Measurements from ENCODE around the gene TNFRSF13B. TPM values are rescaled to one million over a fixed set of nuclear protein-coding genes. Genes with fewer than 3 reads are reported as not detected.
"Not testable (repeated sequence)": the region's sequence is repeated elsewhere in the genome, so short reads cannot be mapped to it uniquely, and the experiment has no call there.

Gene TNFRSF13B
- total RNA-seq, 3 donors from 2014 or later = 0.38 to 1.4 (median 0.98) TPM

- no peaks in the 10 kb centered on the region for H3K36me3 ChIP-seq (ENCODE audit: low read depth)
- no peak overlapping the region for H3K4me3 ChIP-seq
- peaks cover 6% of the 10 kb centered on the region for H3K4me1 ChIP-seq (ENCODE audit: low read depth)
- ATAC-seq = no peak
- peak in 2 of 3 donors; percentile 21 to 44 for DNase-seq
- no peak for TF ChIP-seq CTCF (IDR thresholded peaks at IDR 0.05)
- no peaks in the 10 kb centered on the region for H3K9me3 ChIP-seq
- intact Hi-C loops (cut with DNase I, micrococcal nuclease) = loop anchor here in 1 of 2 donors (10.0 kb wide), 1 partner anchor 140 kb away; no protein-coding TSS in a partner anchor
These were observed 32.5 kb upstream of the TNFRSF13B start for GRCh38 chr17:17004251-17004996.

- H3K9me3 ChIP-seq; ATAC-seq; H3K4me1 ChIP-seq (ENCODE audit: low read depth); H3K36me3 ChIP-seq (ENCODE audit: low read depth); H3K4me3 ChIP-seq: not testable (repeated sequence)
- DNase-seq = peak in 1 of 3 donors; percentile 15
- intact Hi-C loops (cut with DNase I, micrococcal nuclease) = loop anchor here in 1 of 2 donors (10.0 kb wide), 1 partner anchor 142 kb away; no protein-coding TSS in a partner anchor
These were observed 31.1 kb upstream of the TNFRSF13B start for GRCh38 chr17:17002731-17003715.

GRCh38 chr17:17001874-17002520 is 30.1 kb upstream of the TNFRSF13B start:
- Histone ChIP-seq H3K4me1 (ENCODE audit: low read depth) (peaks cover 6% of the 10 kb centered on the region), H3K9me3 (no peaks in the 10 kb centered on the region), H3K36me3 (ENCODE audit: low read depth) (no peaks in the 10 kb centered on the region), H3K4me3 (no peak overlapping the region)
- peak; percentile 95 for ATAC-seq
- TF ChIP-seq CTCF (IDR thresholded peaks at IDR 0.05) = peak; percentile 94
- intact Hi-C loops (cut with DNase I, micrococcal nuclease) = loop anchor here in 1 of 2 donors (10.0 kb wide), 1 partner anchor 143 kb away; no protein-coding TSS in a partner anchor
- DNase-seq = peak; percentile 81 to 86 (median 86)

GRCh38 chr17:17001076-17001777 is 29.3 kb upstream of the TNFRSF13B start:
- Histone ChIP-seq H3K9me3 (no peaks in the 10 kb centered on the region), H3K4me3 (no peak overlapping the region), H3K4me1 (ENCODE audit: low read depth) (peaks cover 6% of the 10 kb centered on the region), H3K36me3 (ENCODE audit: low read depth) (no peaks in the 10 kb centered on the region)
- no peak for TF ChIP-seq CTCF (IDR thresholded peaks at IDR 0.05)
- intact Hi-C loops (cut with DNase I, micrococcal nuclease) = loop anchor here in 1 of 2 donors (10.0 kb wide), 1 partner anchor 144 kb away; no protein-coding TSS in a partner anchor
- ATAC-seq (no peak), DNase-seq (peak in 2 of 3 donors; percentile 11 to 20)

- Histone ChIP-seq H3K4me3 (no peak overlapping the region), H3K4me1 (ENCODE audit: low read depth) (peaks cover 6% of the 10 kb centered on the region), H3K36me3 (ENCODE audit: low read depth) (no peaks in the 10 kb centered on the region), H3K9me3 (no peaks in the 10 kb centered on the region)
- DNase-seq (no peak), ATAC-seq (no peak)
- intact Hi-C loops (cut with DNase I, micrococcal nuclease) = loop anchor here in 1 of 2 donors (10.0 kb wide), 1 partner anchor 145 kb away; no protein-coding TSS in a partner anchor
- TF ChIP-seq CTCF (IDR thresholded peaks at IDR 0.05) = no peak
These were observed 28.2 kb upstream of the TNFRSF13B start for GRCh38 chr17:16999931-17000625.

All from mucosa of descending colon (tissue), 3 donors.